ENCODE data around the gene KIF26A.
A peak's percentile ranks its signal among the peaks of the same experiment; 100 is the strongest.

Gene KIF26A

DNA sequence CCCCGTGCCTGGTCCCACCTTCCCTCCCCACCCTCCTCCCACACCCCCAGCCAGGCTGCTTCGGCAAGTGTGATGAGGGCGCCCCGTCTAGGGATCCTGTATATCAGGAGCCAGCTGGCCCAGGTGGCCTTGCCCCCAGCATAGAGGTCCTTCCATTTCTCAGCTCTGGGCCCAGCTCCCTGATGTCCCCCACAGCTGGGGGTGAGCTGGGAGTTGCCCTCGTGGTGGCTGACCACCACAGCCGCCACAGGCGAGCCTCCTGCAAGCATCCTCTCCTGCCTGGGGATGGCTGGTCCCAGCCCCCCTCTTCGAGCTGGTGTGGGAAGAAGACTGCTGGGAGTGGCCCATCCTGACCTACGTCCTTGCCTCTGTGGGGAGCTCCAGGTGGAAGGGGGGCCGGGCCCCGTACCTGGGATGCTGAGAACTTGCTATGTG lies 45.4 kb upstream of the KIF26A start:
- Histone ChIP-seq H3K9me3 (ENCODE audit: control insufficient read depth, insufficient read depth, low read depth, low read length) (no peaks in the 10 kb centered on the region), H3K4me3 (ENCODE audit: low read depth, low read length) (no peak overlapping the region), H3K4me1 (ENCODE audit: control insufficient read depth, insufficient read depth, low read length) (no peaks in the 10 kb centered on the region), H3K36me3 (ENCODE audit: control insufficient read depth in 2 of 2, insufficient read depth in 1 of 2, low read length in 2 of 2) (no peaks in the 10 kb centered on the region), H3K27ac (ENCODE audit: extremely low read depth, low read depth, low read length) (no peak overlapping the region)
- TF ChIP-seq KLF9 (tag by site-specific recombination; IDR thresholded peaks at IDR 0.05; ENCODE audit: low read depth) (no peak), GLIS1 (tag by site-specific recombination; IDR thresholded peaks at IDR 0.05) (peak; percentile 42), GLIS2 (tag by site-specific recombination; IDR thresholded peaks at IDR 0.05) (peak; percentile 46)
- POLR2A ChIA-PET, result no interaction called here
- CTCF ChIA-PET, result interaction anchor here (0.6 to 3.0 kb wide), 4 partner anchors 15 to 472 kb away, joined by 5 to 20 read pairs (median 11); no protein-coding TSS in a partner anchor

DNA sequence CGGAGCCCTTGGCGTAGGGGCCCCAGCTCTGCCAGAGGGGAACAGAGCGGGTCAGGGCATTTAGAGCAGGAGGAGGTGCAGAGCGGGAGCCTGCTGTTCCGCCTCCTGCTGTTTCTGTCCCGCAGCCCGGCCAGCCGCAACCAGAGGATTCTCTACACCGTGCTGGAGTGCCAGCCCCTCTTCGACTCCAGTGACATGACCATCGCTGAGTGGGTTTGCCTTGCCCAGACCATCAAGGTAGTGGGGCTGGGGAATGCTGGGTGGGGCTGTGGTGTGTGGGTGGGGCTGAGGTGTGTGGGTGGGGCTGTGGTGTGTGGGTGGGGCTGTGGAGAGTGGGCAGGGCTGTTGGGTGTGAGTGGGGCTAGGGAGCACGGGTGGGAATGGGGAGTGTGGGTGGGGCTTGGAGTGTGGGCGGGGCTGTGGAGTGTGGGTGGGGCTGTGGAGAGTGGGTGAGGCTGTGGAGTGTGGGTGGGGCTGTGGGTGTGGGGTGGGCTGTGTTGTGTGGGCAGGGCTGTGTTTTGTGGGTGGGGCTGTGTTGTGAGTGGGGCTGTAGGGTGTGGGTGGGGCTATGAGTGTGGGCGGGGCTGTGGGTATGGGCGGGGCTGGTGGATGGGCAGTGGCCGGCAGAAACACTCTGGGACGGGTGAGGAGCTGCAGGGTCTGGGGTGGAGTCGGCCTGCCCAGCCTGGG lies 44.9 kb upstream of the KIF26A start:
- POLR2A ChIA-PET, result no interaction called here
- TF ChIP-seq ZNF335 (tag by site-specific recombination; conservative IDR thresholded peaks at IDR 0.05) (no peak), ZNF514 (tag by site-specific recombination; IDR thresholded peaks at IDR 0.05) (no peak), KLF8 (tag by site-specific recombination; IDR thresholded peaks at IDR 0.05) (peak; percentile 90), ZNF239 (tag by site-specific recombination; IDR thresholded peaks at IDR 0.05) (no peak), EGR2 (tag by site-specific recombination; IDR thresholded peaks at IDR 0.05; ENCODE audit: low read depth) (peak; percentile 90), SP3 (tag by site-specific recombination; IDR thresholded peaks at IDR 0.05) (0 out of 2 replicates have a peak, but pooled peaks have one; percentile 38), ZNF792 (tag by site-specific recombination; IDR thresholded peaks at IDR 0.05) (no peak), ZFP37 (tag by site-specific recombination; IDR thresholded peaks at IDR 0.05) (no peak), KLF1 (tag by site-specific recombination; IDR thresholded peaks at IDR 0.05) (peak; percentile 96), ZFHX2 (tag by site-specific recombination; conservative IDR thresholded peaks at IDR 0.05) (peak; percentile 94), ZNF2 (tag by site-specific recombination; IDR thresholded peaks at IDR 0.05) (no peak), REPIN1 (tag by site-specific recombination; IDR thresholded peaks at IDR 0.05; ENCODE audit: low read depth) (no peak), ZNF571 (tag by site-specific recombination; IDR thresholded peaks at IDR 0.05) (no peak), ZNF211 (tag by site-specific recombination; IDR thresholded peaks at IDR 0.05; ENCODE audit: low read depth) (no peak), ZNF600 (tag by site-specific recombination; IDR thresholded peaks at IDR 0.05) (peak; percentile 59; the same call in 1 of the 2 replicates), ZBTB17 (tag by site-specific recombination; IDR thresholded peaks at IDR 0.05) (peak; percentile 44; the same call in 1 of the 2 replicates), KLF10 (tag by site-specific recombination; IDR thresholded peaks at IDR 0.05) (no peak), ZNF214 (tag by site-specific recombination; IDR thresholded peaks at IDR 0.05; ENCODE audit: borderline replicate concordance) (no peak), YY2 (tag by site-specific recombination; IDR thresholded peaks at IDR 0.05) (no peak), KLF16 (tag by site-specific recombination; IDR thresholded peaks at IDR 0.05) (no peak), ZNF311 (tag by site-specific recombination; IDR thresholded peaks at IDR 0.05; ENCODE audit: borderline replicate concordance) (no peak), ZNF654 (tag by site-specific recombination; IDR thresholded peaks at IDR 0.05; ENCODE audit: low read depth) (no peak), ZIC2 (tag by site-specific recombination; IDR thresholded peaks at IDR 0.05) (peak; percentile 33; the same call in 1 of the 2 replicates), GLI2 (tag by site-specific recombination; IDR thresholded peaks at IDR 0.05; ENCODE audit: borderline replicate concordance, low read depth) (no peak), ZNF19 (tag by site-specific recombination; IDR thresholded peaks at IDR 0.05; ENCODE audit: low read depth) (no peak), KLF9 (tag by site-specific recombination; IDR thresholded peaks at IDR 0.05; ENCODE audit: low read depth) (peak; percentile 66; the same call in 1 of the 2 replicates), ZNF707 (tag by site-specific recombination; IDR thresholded peaks at IDR 0.05) (no peak), ZNF121 (tag by site-specific recombination; IDR thresholded peaks at IDR 0.05) (no peak)
- TF ChIP-seq, protein P1, sequence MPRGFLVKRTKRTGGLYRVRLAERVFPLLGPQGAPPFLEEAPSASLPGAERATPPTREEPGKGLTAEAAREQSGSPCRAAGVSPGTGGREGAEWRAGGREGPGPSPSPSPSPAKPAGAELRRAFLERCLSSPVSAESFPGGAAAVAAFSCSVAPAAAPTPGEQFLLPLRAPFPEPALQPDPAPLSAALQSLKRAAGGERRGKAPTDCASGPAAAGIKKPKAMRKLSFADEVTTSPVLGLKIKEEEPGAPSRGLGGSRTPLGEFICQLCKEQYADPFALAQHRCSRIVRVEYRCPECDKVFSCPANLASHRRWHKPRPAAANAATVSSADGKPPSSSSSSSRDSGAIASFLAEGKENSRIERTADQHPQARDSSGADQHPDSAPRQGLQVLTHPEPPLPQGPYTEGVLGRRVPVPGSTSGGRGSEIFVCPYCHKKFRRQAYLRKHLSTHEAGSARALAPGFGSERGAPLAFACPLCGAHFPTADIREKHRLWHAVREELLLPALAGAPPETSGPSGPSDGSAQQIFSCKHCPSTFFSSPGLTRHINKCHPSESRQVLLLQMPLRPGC (tag by site-specific recombination; IDR thresholded peaks at IDR 0.05), result no peak
- TF ChIP-seq, protein P2, sequence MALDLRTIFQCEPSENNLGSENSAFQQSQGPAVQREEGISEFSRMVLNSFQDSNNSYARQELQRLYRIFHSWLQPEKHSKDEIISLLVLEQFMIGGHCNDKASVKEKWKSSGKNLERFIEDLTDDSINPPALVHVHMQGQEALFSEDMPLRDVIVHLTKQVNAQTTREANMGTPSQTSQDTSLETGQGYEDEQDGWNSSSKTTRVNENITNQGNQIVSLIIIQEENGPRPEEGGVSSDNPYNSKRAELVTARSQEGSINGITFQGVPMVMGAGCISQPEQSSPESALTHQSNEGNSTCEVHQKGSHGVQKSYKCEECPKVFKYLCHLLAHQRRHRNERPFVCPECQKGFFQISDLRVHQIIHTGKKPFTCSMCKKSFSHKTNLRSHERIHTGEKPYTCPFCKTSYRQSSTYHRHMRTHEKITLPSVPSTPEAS (tag by site-specific recombination; IDR thresholded peaks at IDR 0.05), result no peak
- TF ChIP-seq, protein P3, sequence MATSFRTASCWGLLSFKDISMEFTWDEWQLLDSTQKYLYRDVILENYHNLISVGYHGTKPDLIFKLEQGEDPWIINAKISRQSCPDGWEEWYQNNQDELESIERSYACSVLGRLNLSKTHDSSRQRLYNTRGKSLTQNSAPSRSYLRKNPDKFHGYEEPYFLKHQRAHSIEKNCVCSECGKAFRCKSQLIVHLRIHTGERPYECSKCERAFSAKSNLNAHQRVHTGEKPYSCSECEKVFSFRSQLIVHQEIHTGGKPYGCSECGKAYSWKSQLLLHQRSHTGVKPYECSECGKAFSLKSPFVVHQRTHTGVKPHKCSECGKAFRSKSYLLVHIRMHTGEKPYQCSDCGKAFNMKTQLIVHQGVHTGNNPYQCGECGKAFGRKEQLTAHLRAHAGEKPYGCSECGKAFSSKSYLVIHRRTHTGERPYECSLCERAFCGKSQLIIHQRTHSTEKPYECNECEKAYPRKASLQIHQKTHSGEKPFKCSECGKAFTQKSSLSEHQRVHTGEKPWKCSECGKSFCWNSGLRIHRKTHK (tag by site-specific recombination; IDR thresholded peaks at IDR 0.05), result no peak

More for the DNA sequence above, 44.9 kb upstream of the KIF26A start:
- no peaks in the 10 kb centered on the region for H3K9me3 ChIP-seq (ENCODE audit: control insufficient read depth, insufficient read depth, low read depth, low read length)
- H3K4me3 ChIP-seq (ENCODE audit: low read depth, low read length), result no peak overlapping the region
- no peaks in the 10 kb centered on the region for H3K36me3 ChIP-seq (ENCODE audit: control insufficient read depth in 2 of 2, insufficient read depth in 1 of 2, low read length in 2 of 2)
- H3K4me1 ChIP-seq (ENCODE audit: control insufficient read depth, insufficient read depth, low read length), result no peaks in the 10 kb centered on the region
- H3K27ac ChIP-seq (ENCODE audit: extremely low read depth, low read depth, low read length), result no peak overlapping the region
- CTCF ChIA-PET, result interaction anchor here (0.5 to 3.0 kb wide), 19 partner anchors 7 to 547 kb away, joined by 3 to 20 read pairs (median 4); partner anchors contain the start of gene ASPG

Data from HEK293 (cell line).